ENCODE measurements around the gene BAHCC1. TPM values are rescaled to one million over a fixed set of nuclear protein-coding genes. Genes with fewer than 3 reads are reported as not detected.

BAHCC1 gene
- total RNA-seq, 1 experiment from 2014 or later = 74.2 TPM

DNA sequence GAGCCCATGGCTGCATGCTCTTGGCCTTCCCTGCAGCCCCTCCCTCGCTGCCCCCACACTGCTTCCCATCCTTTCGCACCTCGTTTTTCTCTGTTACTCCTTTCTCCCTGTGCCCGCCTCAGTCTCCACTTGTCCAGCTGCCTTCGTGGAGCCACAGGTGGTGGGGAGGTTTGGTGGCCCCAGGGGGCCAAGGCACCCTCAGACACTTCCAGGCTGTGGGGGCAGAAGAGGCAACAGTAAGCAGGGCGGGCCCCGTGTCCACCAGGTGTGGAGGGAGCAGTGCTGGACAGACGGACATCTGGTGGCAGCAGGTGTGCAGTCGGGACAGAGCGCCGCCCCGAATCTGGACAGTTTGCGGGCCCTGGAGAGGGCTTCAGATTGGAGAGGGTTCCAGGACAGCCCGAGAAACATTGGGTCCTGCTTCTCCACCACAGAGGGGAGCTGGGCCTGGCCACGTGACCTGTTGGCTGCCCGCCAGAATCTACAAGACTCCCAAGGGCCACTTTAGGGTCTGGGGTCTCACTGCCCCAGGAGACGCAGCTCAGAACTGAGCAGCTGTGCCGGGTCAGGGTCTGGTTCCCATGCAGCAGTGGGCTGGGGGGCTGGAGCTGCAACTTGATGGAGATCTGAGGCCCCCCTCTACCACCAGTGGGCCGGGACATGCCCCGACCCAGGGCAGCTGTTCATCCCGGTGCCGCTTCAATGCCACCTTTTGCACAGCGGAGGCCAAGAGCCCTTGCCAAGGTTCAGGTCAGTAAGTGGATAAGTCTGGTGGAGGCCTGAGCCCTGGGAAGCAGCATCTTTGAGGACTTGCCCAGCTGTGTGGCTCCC, 22.8 kb downstream of the BAHCC1 start:
- Histone ChIP-seq H3K27ac (ENCODE audit: low read depth, low read length, poor library complexity, severe bottlenecking) (peak overlapping the region; percentile 98), H3K9me3 (ENCODE audit: low read depth, low read length, poor library complexity, severe bottlenecking) (no peaks in the 10 kb centered on the region), H3K27me3 (replicated peaks; ENCODE audit: insufficient read depth, low read depth, low read length, poor library complexity) (no peaks in the 10 kb centered on the region), H3K4me1 (ENCODE audit: insufficient read depth, low read length, poor library complexity, severe bottlenecking) (peaks cover 67% of the 10 kb centered on the region), H3K36me3 (ENCODE audit: insufficient read depth, low read length, poor library complexity, severe bottlenecking) (no peaks in the 10 kb centered on the region), H3K4me3 (ENCODE audit: low read depth, low read length, poor library complexity, severe bottlenecking) (no peak overlapping the region)
- POLR2A ChIA-PET (ENCODE audit: low non-redundant PET) = no interaction called here
- BruUV-seq (replicated peaks) = no TSS peak
- intact Hi-C loops (cut with micrococcal nuclease; ENCODE audit: unreplicated experiment) = no loop called here
- DNase-seq (ENCODE audit: low spot score) = no peak
- CTCF ChIA-PET = interaction anchor here (1.0 to 1.1 kb wide), 2 partner anchors 12 to 23 kb away, joined by 6 to 7 read pairs; no protein-coding TSS in a partner anchor
- TF ChIP-seq EZH2 (IDR thresholded peaks at IDR 0.05; ENCODE audit: borderline replicate concordance, low read depth, low read length, poor library complexity, severe bottlenecking) = no peak
- TF ChIP-seq, protein P1, sequence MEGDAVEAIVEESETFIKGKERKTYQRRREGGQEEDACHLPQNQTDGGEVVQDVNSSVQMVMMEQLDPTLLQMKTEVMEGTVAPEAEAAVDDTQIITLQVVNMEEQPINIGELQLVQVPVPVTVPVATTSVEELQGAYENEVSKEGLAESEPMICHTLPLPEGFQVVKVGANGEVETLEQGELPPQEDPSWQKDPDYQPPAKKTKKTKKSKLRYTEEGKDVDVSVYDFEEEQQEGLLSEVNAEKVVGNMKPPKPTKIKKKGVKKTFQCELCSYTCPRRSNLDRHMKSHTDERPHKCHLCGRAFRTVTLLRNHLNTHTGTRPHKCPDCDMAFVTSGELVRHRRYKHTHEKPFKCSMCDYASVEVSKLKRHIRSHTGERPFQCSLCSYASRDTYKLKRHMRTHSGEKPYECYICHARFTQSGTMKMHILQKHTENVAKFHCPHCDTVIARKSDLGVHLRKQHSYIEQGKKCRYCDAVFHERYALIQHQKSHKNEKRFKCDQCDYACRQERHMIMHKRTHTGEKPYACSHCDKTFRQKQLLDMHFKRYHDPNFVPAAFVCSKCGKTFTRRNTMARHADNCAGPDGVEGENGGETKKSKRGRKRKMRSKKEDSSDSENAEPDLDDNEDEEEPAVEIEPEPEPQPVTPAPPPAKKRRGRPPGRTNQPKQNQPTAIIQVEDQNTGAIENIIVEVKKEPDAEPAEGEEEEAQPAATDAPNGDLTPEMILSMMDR (conservative IDR thresholded peaks at IDR 0.05; ENCODE audit: low read depth, low read length) = no peak

DNA sequence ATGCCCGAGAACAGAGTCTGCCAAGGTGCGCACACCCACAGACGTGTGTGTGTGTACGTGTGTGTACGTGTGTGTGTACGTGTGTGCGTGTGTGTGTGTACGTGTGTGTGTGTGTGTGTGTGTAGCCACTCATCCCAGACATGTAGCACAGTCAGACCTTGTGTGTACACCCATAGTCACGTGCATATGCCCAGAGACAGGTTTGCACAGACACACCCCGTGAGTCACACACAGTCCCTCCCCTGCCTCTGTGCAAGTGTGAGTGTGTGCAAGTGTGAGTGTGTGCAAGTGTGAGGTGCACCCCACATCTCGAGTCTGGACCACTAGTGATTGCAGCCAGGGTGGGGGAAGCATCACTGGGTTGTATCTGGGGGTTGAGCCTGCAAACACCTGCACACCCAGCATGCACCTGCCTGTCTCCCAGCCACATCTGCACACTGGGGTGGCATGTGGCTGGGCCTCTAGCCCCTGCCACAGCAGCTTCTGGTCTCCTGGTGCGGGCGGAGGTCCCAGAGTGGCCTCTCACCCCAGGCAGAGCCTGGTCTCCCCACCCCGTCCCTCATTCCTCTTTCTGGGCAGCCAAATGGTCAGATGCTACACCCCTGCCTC, 23.6 kb downstream of the BAHCC1 start:
- intact Hi-C loops (cut with micrococcal nuclease; ENCODE audit: unreplicated experiment) = no loop called here
- CTCF ChIA-PET = interaction anchor here (0.6 to 1.2 kb wide), 5 partner anchors 11 to 992 kb away, joined by 3 to 7 read pairs (median 4); no protein-coding TSS in a partner anchor
- H3K4me1 ChIP-seq (ENCODE audit: insufficient read depth, low read length, poor library complexity, severe bottlenecking) = peaks cover 71% of the 10 kb centered on the region

DNA sequence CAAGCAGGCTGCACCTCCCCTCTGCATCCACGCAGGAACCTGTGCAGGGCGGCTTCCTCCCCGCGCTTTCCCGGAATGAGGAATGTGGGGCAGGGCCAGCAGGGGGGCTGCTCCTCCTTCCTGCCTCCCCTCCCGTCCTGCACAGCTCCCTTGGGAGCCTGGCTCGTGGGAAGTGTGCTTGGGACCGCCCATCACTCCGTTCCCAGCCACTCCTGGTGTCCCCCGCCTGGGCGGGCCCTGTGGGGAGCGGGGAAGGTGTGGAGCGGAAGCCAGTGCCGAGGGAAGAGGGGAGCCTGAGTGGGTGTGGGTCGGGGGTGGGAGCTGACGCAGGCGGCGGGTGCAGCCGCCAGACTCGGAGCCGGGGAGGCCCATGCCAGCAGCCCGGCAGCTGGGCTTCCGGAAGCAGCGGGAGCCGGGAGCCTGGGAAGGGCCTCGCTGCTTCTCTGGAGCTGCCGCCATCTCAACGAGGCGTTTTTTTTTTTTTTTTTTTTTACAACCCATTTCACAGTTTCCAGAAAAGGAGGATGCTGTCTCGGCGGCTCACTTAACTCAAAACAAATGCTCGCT, 24.1 kb downstream of the BAHCC1 start:
- H3K36me3 ChIP-seq (ENCODE audit: insufficient read depth, low read length, poor library complexity, severe bottlenecking) = no peaks in the 10 kb centered on the region
- no TSS peak for BruUV-seq (replicated peaks)
- peak overlapping the region; percentile 28 for H3K4me3 ChIP-seq (ENCODE audit: low read depth, low read length, poor library complexity, severe bottlenecking)
- CTCF ChIA-PET = interaction anchor here (0.6 to 1.2 kb wide), 5 partner anchors 11 to 992 kb away, joined by 3 to 7 read pairs (median 4); no protein-coding TSS in a partner anchor
- no peaks in the 10 kb centered on the region for H3K27me3 ChIP-seq (replicated peaks; ENCODE audit: insufficient read depth, low read depth, low read length, poor library complexity)
- H3K4me1 ChIP-seq (ENCODE audit: insufficient read depth, low read length, poor library complexity, severe bottlenecking) = peaks cover 71% of the 10 kb centered on the region
- H3K9me3 ChIP-seq (ENCODE audit: low read depth, low read length, poor library complexity, severe bottlenecking) = no peaks in the 10 kb centered on the region
- H3K27ac ChIP-seq (ENCODE audit: low read depth, low read length, poor library complexity, severe bottlenecking) = peak overlapping the region; percentile 98
- intact Hi-C loops (cut with micrococcal nuclease; ENCODE audit: unreplicated experiment) = no loop called here
- TF ChIP-seq, protein P1 (conservative IDR thresholded peaks at IDR 0.05; ENCODE audit: low read depth, low read length) = no peak
- no peak for TF ChIP-seq EZH2 (IDR thresholded peaks at IDR 0.05; ENCODE audit: borderline replicate concordance, low read depth, low read length, poor library complexity, severe bottlenecking)
- DNase-seq (ENCODE audit: low spot score) = peak; percentile 100
- POLR2A ChIA-PET (ENCODE audit: low non-redundant PET) = interaction anchor here (0.6 to 1.4 kb wide), 8 partner anchors 12 to 197 kb away, joined by 3 to 7 read pairs (median 5); partner anchors contain the start of genes BAHCC1, CEP131, NDUFAF8 and TEPSIN

More for the DNA sequence above, 23.6 kb downstream of the BAHCC1 start:
- peak; percentile 48 for DNase-seq (ENCODE audit: low spot score)
- no TSS peak for BruUV-seq (replicated peaks)
- Histone ChIP-seq H3K36me3 (ENCODE audit: insufficient read depth, low read length, poor library complexity, severe bottlenecking) (no peaks in the 10 kb centered on the region), H3K9me3 (ENCODE audit: low read depth, low read length, poor library complexity, severe bottlenecking) (no peaks in the 10 kb centered on the region), H3K4me3 (ENCODE audit: low read depth, low read length, poor library complexity, severe bottlenecking) (no peak overlapping the region), H3K27ac (ENCODE audit: low read depth, low read length, poor library complexity, severe bottlenecking) (peak overlapping the region; percentile 98), H3K27me3 (replicated peaks; ENCODE audit: insufficient read depth, low read depth, low read length, poor library complexity) (no peaks in the 10 kb centered on the region)
- POLR2A ChIA-PET (ENCODE audit: low non-redundant PET) = interaction anchor here (0.6 to 1.4 kb wide), 7 partner anchors 11 to 196 kb away, joined by 3 to 7 read pairs (median 5); partner anchors contain the start of genes BAHCC1 and CEP131
- no peak for TF ChIP-seq EZH2 (IDR thresholded peaks at IDR 0.05; ENCODE audit: borderline replicate concordance, low read depth, low read length, poor library complexity, severe bottlenecking)
- TF ChIP-seq, protein P1 (conservative IDR thresholded peaks at IDR 0.05; ENCODE audit: low read depth, low read length) = no peak
